GM19468 (cell line): ENCODE results near the gene TMEM131.

Source experiments
- ATAC-seq: cut with Tn5 transposase; IDR thresholded peaks from one replicate; pipeline ENCODE4 v1.9.1; 2021; ENCODE audit warnings: mild to moderate bottlenecking, moderate library complexity, moderate number of reproducible peaks; ENCODE audit not compliant: unreplicated experiment; ENCODE audit errors: extremely low read depth

TMEM131 gene

GRCh38 chr2:97733341-97734035, 262.3 kb downstream of the TMEM131 start:
- no peak for ATAC-seq

GRCh38 chr2:97732436-97733340, 263.1 kb downstream of the TMEM131 start:
- ATAC-seq = no peak

GRCh38 chr2:97731274-97732020, 264.3 kb downstream of the TMEM131 start:
- ATAC-seq = no peak

GRCh38 chr2:97730245-97730644, 265.5 kb downstream of the TMEM131 start:
- ATAC-seq = no peak

GRCh38 chr2:97728091-97728731, 267.5 kb downstream of the TMEM131 start:
- no peak for ATAC-seq

GRCh38 chr2:97727296-97727695, 268.5 kb downstream of the TMEM131 start:
- ATAC-seq = no peak

GRCh38 chr2:97726261-97727064, 269.3 kb downstream of the TMEM131 start:
- no peak for ATAC-seq

GRCh38 chr2:97724946-97725688, 270.6 kb downstream of the TMEM131 start:
- no peak for ATAC-seq

- ATAC-seq = no peak
These were observed 271.2 kb downstream of the TMEM131 start for GRCh38 chr2:97724501-97724900.

- ATAC-seq = no peak
These were observed 271.7 kb downstream of the TMEM131 start for GRCh38 chr2:97724073-97724410.

GRCh38 chr2:97723156-97724072, 272.3 kb downstream of the TMEM131 start:
- no peak for ATAC-seq

- no peak for ATAC-seq
These were observed 273.5 kb downstream of the TMEM131 start for GRCh38 chr2:97722227-97722626.

GRCh38 chr2:97720746-97721145, 275.0 kb downstream of the TMEM131 start:
- no peak for ATAC-seq

- ATAC-seq = no peak
These were observed 276.2 kb downstream of the TMEM131 start for GRCh38 chr2:97719362-97720155.

GRCh38 chr2:97718942-97719341, 276.8 kb downstream of the TMEM131 start:
- ATAC-seq = no peak

- ATAC-seq = no peak
These were observed 277.5 kb downstream of the TMEM131 start for GRCh38 chr2:97718051-97718882.
